HCT116 (cell line): Measurements from ENCODE around the gene SLC6A17. TPM values are rescaled to one million over a fixed set of nuclear protein-coding genes. Genes with fewer than 3 reads are reported as not detected.

Source experiments
- ATAC-seq: fragments of 200-7000 bp; cut with Tn5 transposase; 2 replicates; pipeline ENCODE4 v1.9.1; 2020; ENCODE audit warnings: mild to moderate bottlenecking, moderate library complexity
- BruUV-seq: library from RNA; stranded (reverse); fragments of 400-500 nt; replicated peaks from 2 replicates; lab custom pipeline; 2021; lab: Mats Ljungman, UMichigan
- CTCF ChIA-PET: fragments of 300-600 bp; sonication (Branson Sonifier 250); formaldehyde crosslinking; loops from one replicate; lab custom pipeline; 2021; ENCODE audit warnings: antibody characterized with exemption; lab: Charles Lee
- POLR2A ChIA-PET: fragments of 300-600, 350-600 bp; sonication (Branson Sonifier 250); formaldehyde crosslinking; loops from one replicate; lab custom pipeline; 2021; ENCODE audit warnings: antibody characterized with exemption; lab: Charles Lee
- RAD21 ChIA-PET, 2 experiments: fragments of 300-600 bp; sonication (Branson Sonifier 250); formaldehyde crosslinking; loops; one replicate each; lab custom pipeline; 2023; ENCODE audit warnings: low total read pairs in 2 of 2; ENCODE audit not compliant: uncharacterized antibody in 2 of 2, unreplicated experiment in 2 of 2, low non-redundant PET in 1 of 2; lab: Charles Lee
- DNase-seq: peaks from one replicate; pipeline ENCODE4 v3.0.0-alpha.2; 2010; ENCODE audit warnings: low read depth, low spot score
- H2AFZ ChIP-seq: fragments of 200-600 bp; shearing (Covaris generic), sonication (generic); 2 replicates; pipeline ENCODE4 v1.6.1; 2017; ENCODE audit warnings: low read depth, mixed run types, mixed read lengths, antibody characterized with exemption, low read length; ENCODE audit not compliant: poor library complexity, severe bottlenecking
- H3K27ac ChIP-seq: 2 replicates; pipeline ENCODE4 v1.5.1; 2012; ENCODE audit warnings: low read depth, low read length
- H3K27me3 ChIP-seq: fragments of 200-600 bp; sonication (generic); 2 replicates; pipeline ENCODE4 v1.6.1; 2016; ENCODE audit warnings: mixed run types, low read length, mixed read lengths; ENCODE audit not compliant: insufficient read depth
- H3K36me3 ChIP-seq, 2 experiments: fragments of 200-500 bp in 1 of 2; fragments of 200-600 bp in 1 of 2; sonication (Bioruptor generic) in 1 of 2; sonication (generic) in 1 of 2; 2 replicates each; pipeline versions ENCODE4 v1.5.1 to v1.6.1; 2014 to 2016; ENCODE audit warnings: low read length in 2 of 2, inconsistent platforms in 1 of 2, mixed read lengths in 1 of 2, mixed run types in 1 of 2; ENCODE audit not compliant: insufficient read depth in 2 of 2, control insufficient read depth in 1 of 2
- H3K4me1 ChIP-seq, 2 experiments: fragments of 200-600 bp in 1 of 2; sonication (generic) in 1 of 2; 2 replicates each; pipeline versions ENCODE4 v1.5.1 to v1.6.1; 2012 to 2017; ENCODE audit warnings: low read length in 2 of 2, inconsistent platforms in 1 of 2, mild to moderate bottlenecking in 1 of 2, mixed read lengths in 1 of 2, mixed run types in 1 of 2, moderate library complexity in 1 of 2; ENCODE audit not compliant: insufficient read depth in 2 of 2, control insufficient read depth in 1 of 2
- H3K4me2 ChIP-seq: fragments of 200-600 bp; sonication (generic); 2 replicates; pipeline ENCODE4 v1.6.1; 2017; ENCODE audit warnings: mixed run types, low read length, mixed read lengths
- H3K4me3 ChIP-seq, 2 experiments: fragments of 200-600 bp in 1 of 2; sonication (generic) in 1 of 2; replicated peaks in 1 of 2; 2 replicates each; pipeline ENCODE4 v1.5.1; 2011 to 2016; ENCODE audit warnings: low read length in 2 of 2, control low read depth in 1 of 2, low read depth in 1 of 2, mild to moderate bottlenecking in 1 of 2, mixed read lengths in 1 of 2, mixed run types in 1 of 2
- H3K79me2 ChIP-seq: fragments of 200-600 bp; sonication (generic); 2 replicates; pipeline ENCODE4 v1.6.1; 2017; ENCODE audit warnings: mild to moderate bottlenecking, mixed run types, low read length, moderate library complexity, mixed read lengths; ENCODE audit not compliant: insufficient read depth
- H3K9ac ChIP-seq: fragments of 200-600 bp; sonication (generic); 2 replicates; pipeline ENCODE4 v1.6.1; 2016; ENCODE audit warnings: low read length, mixed read lengths
- H3K9me2 ChIP-seq: fragments of 200-600 bp; sonication (generic), shearing (Covaris generic); 2 replicates; pipeline ENCODE4 v1.6.1; 2017; ENCODE audit warnings: mixed run types, mild to moderate bottlenecking, moderate library complexity; ENCODE audit not compliant: insufficient read depth
- H3K9me3 ChIP-seq, 2 experiments: fragments of 200-500 bp in 1 of 2; fragments of 200-600 bp in 1 of 2; sonication (Bioruptor generic) in 1 of 2; sonication (generic) in 1 of 2; 2 replicates each; pipeline ENCODE4 v1.6.1; 2014 to 2017; ENCODE audit warnings: low read length in 2 of 2, mixed read lengths in 2 of 2, inconsistent platforms in 1 of 2, low read depth in 1 of 2, mild to moderate bottlenecking in 1 of 2, mixed run types in 1 of 2, moderate library complexity in 1 of 2; ENCODE audit not compliant: control insufficient read depth in 1 of 2, insufficient read depth in 1 of 2
- H4K20me1 ChIP-seq: fragments of 200-600 bp; sonication (generic), shearing (Covaris generic); 2 replicates; pipeline ENCODE4 v1.6.1; 2017; ENCODE audit warnings: mixed run types, mild to moderate bottlenecking, moderate library complexity; ENCODE audit not compliant: insufficient read depth
- EZH2 ChIP-seq: fragments of 200-600 bp; sonication (generic); IDR thresholded peaks from 2 replicates; pipeline ENCODE4 v1.6.1; 2017; ENCODE audit warnings: antibody characterized with exemption, mixed run types
- POLR2A ChIP-seq: IDR thresholded peaks from 2 replicates; pipeline ENCODE4 v1.7.0; 2011; ENCODE audit warnings: borderline replicate concordance; ENCODE audit not compliant: insufficient read depth, insufficient read length; ENCODE audit errors: extremely low read depth
- RAD21 ChIP-seq: IDR thresholded peaks from 2 replicates; pipeline ENCODE4 v1.6.1; 2012; ENCODE audit warnings: low read depth, mild to moderate bottlenecking
- SP1 ChIP-seq: IDR thresholded peaks from 2 replicates; pipeline ENCODE4 v1.6.1; 2012; ENCODE audit warnings: low read depth
- SRF ChIP-seq: IDR thresholded peaks from 2 replicates; pipeline ENCODE4 v1.6.1; 2012; ENCODE audit warnings: low read depth
- YY1 ChIP-seq: IDR thresholded peaks from 2 replicates; pipeline ENCODE4 v1.6.1; 2011; ENCODE audit warnings: low read length, low read depth, moderate library complexity, mild to moderate bottlenecking; ENCODE audit not compliant: insufficient replicate concordance; ENCODE audit errors: extremely low read depth
- intact Hi-C: fragments of 100-400 bp; cut with micrococcal nuclease; formaldehyde crosslinking; loops from 2 replicates; pipeline ENCODE4 v1.10.0; 2022
- total RNA-seq: library from RNA; stranded (reverse); gene quantifications from one replicate; pipeline ENCODE4 v1.2.1, GENCODE V29; 2021; ENCODE audit not compliant: unreplicated experiment
- TF ChIP-seq, protein P1 (sequence below), 3 experiments: fragments of 200-600 bp in 1 of 3; sonication (generic) in 1 of 3; IDR thresholded peaks in 2 of 3; conservative IDR thresholded peaks in 1 of 3; 2 replicates each; pipeline ENCODE4 v1.5.1; 2012 to 2017; ENCODE audit warnings: low read depth in 2 of 3, low read length in 2 of 3, antibody characterized with exemption in 1 of 3, borderline replicate concordance in 1 of 3, control low read depth in 1 of 3, mild to moderate bottlenecking in 1 of 3, mixed read lengths in 1 of 3, mixed run types in 1 of 3, moderate library complexity in 1 of 3; ENCODE audit not compliant: insufficient read depth in 1 of 3
- TF ChIP-seq, protein P2 (sequence below): IDR thresholded peaks from 2 replicates; pipeline ENCODE4 v1.6.1; 2012

SLC6A17 gene
- total RNA-seq, 1 experiment from 2014 or later: 10.5 TPM

DNA sequence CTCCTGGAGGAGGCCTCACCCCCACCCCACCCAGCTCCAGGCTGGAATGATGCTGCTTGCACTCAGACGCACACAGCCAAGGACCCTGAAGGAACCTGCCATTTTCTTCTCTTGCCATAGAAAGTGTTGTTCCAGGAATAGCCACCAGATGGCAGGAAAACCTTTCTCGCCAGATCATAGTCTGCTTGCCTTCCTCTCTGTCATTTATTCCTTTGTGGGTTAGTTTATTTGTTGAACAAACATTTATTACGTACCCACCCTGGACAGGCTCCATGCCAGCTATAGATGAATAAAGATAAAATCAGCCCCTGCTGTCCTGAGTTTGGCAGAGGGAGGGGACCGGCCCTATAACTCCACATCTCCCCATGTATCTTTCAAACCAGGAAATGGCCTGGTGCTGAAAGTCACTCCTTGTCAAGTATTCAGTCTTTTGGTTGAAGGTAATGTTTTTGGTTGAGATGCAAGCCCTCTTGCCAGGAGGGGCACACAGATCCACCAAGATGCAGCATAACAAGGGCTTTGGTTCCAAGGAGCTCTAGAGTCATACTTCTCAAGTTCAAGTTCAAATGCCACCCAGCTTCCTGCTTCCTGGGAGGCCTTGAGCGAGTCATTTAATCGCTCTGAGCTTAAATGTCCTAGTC lies 52.8 kb downstream of the SLC6A17 start:
- no peaks in the 10 kb centered on the region for H3K9me3 ChIP-seq
- CTCF ChIA-PET: interaction anchor here (0.6 to 6.4 kb wide), 10 partner anchors 89 to 293 kb away, joined by 3 to 76 read pairs (median 8); partner anchors contain the start of gene RBM15
- TF ChIP-seq EZH2 (no peak), POLR2A (no peak), SP1 (no peak), SRF (no peak), YY1 (peak; percentile 60), RAD21 (peak; percentile 93)
- TF ChIP-seq, protein P1, sequence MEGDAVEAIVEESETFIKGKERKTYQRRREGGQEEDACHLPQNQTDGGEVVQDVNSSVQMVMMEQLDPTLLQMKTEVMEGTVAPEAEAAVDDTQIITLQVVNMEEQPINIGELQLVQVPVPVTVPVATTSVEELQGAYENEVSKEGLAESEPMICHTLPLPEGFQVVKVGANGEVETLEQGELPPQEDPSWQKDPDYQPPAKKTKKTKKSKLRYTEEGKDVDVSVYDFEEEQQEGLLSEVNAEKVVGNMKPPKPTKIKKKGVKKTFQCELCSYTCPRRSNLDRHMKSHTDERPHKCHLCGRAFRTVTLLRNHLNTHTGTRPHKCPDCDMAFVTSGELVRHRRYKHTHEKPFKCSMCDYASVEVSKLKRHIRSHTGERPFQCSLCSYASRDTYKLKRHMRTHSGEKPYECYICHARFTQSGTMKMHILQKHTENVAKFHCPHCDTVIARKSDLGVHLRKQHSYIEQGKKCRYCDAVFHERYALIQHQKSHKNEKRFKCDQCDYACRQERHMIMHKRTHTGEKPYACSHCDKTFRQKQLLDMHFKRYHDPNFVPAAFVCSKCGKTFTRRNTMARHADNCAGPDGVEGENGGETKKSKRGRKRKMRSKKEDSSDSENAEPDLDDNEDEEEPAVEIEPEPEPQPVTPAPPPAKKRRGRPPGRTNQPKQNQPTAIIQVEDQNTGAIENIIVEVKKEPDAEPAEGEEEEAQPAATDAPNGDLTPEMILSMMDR (IDR thresholded peaks at IDR 0.05 in 2 of 3, conservative IDR thresholded peaks at IDR 0.05 in 1 of 3; ENCODE audit: borderline replicate concordance in 1 of 3, insufficient read depth in 1 of 3, low read depth in 2 of 3, low read length in 2 of 3): peak; percentile 75 to 89 (median 88)
- TF ChIP-seq, protein P2, sequence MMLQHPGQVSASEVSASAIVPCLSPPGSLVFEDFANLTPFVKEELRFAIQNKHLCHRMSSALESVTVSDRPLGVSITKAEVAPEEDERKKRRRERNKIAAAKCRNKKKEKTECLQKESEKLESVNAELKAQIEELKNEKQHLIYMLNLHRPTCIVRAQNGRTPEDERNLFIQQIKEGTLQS: no peak
- TF ChIP-seq, all 23 proteins: peak for 3
- Histone ChIP-seq H3K9me2 (no peaks in the 10 kb centered on the region), H3K4me2 (peak overlapping the region; percentile 26), H3K4me3 (no peak overlapping the region), H2AFZ (peak overlapping the region; percentile 42), H3K27me3 (no peaks in the 10 kb centered on the region), H4K20me1 (no peaks in the 10 kb centered on the region), H3K9ac (no peak overlapping the region), H3K27ac (0 out of 2 replicates have a peak overlapping the region, but pooled peaks have one; percentile 3), H3K4me1 (peaks cover 0 to 15% of the 10 kb centered on the region in 2 experiments; a peak in 2 of 4 replicates), H3K36me3 (no peaks in the 10 kb centered on the region), H3K79me2 (no peaks in the 10 kb centered on the region)
- intact Hi-C loops: loop anchor here (1.0 to 5.0 kb wide), 4 partner anchors 109 to 293 kb away; partner anchors contain the start of gene LAMTOR5
- no TSS peak for BruUV-seq
- ATAC-seq (peak; percentile 71), DNase-seq (peak; percentile 55)
- POLR2A ChIA-PET: interaction anchor here (1.0 kb wide), 1 partner anchor 136 kb away, joined by 3 read pairs; the partner anchor contains the start of gene RBM15
- RAD21 ChIA-PET: interaction anchor here (1.5 to 2.5 kb wide), 6 partner anchors 110 to 293 kb away, joined by 3 to 9 read pairs (median 9); no protein-coding TSS in a partner anchor
